ENCODE data around the gene EHF. TPM values are rescaled to one million over a fixed set of nuclear protein-coding genes. Genes with fewer than 3 reads are reported as not detected.

Gene EHF
- total and polyA plus RNA-seq, 12 donors: 0.11 to 6.8 (median 0.76) TPM

DNA sequence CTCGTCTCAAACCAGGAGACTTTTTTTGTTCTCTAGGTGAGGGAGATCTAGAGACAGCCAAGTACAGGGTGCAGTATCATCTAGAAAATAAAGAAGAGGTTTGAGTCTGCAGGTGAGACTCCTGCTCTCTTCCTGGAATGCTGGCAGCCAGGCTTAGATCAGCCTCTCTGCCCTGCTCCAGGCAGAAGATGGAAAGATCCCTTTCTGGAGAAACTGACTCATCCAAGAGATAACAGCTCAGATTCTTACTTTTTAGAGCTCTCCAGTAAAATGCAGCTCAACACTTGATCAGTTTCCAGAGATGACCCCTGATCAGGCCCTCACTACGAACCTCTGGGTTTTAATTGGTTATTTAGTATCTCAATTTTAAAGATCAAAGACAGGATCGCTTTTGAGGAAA, 44.6 kb upstream of the EHF start:
- 83 to 89% (median 86%) methylated on average over 3 of the region's 3 CpGs for WGBS, 4 donors
- intact Hi-C loops (cut with DNase I): no loop called here
- Histone ChIP-seq H3K27me3 (peaks cover 25% of the 10 kb centered on the region), H3K36me3 (replicated peaks in 1 of 2) (no peaks in the 10 kb centered on the region), H3K27ac (no peak overlapping the region), H3K9me3 (replicated peaks in 1 of 3) (no peaks in the 10 kb centered on the region), H3K4me1 (replicated peaks in 1 of 2) (no peaks in the 10 kb centered on the region), H3K4me3 (no peak overlapping the region)
- TF ChIP-seq POLR2A (IDR thresholded peaks at IDR 0.05) (no peak), CTCF (IDR thresholded peaks at IDR 0.05) (no peak)
- no peak for DNase-seq

GRCh38 chr11:34583818-34584217, 37.1 kb upstream of the EHF start:
- no peak overlapping the region for H3K4me3 ChIP-seq
- peaks cover 0 to 4% of the 10 kb centered on the region in 2 donors for H3K4me1 ChIP-seq (replicated peaks in 1 of 2)
- H3K9me3 ChIP-seq (replicated peaks in 1 of 3): no peaks in the 10 kb centered on the region
- TF ChIP-seq POLR2A (IDR thresholded peaks at IDR 0.05) (no peak), CTCF (IDR thresholded peaks at IDR 0.05) (no peak)
- no peak for DNase-seq
- intact Hi-C loops (cut with DNase I): loop anchor here in 1 of 2 donors (10.0 kb wide), 1 partner anchor 811 kb away; no protein-coding TSS in a partner anchor
- 68 to 87% (median 85%) methylated on average over 4 of the region's 4 CpGs for WGBS, 4 donors
- H3K27ac ChIP-seq: no peak overlapping the region
- no peaks in the 10 kb centered on the region for H3K36me3 ChIP-seq (replicated peaks in 1 of 2)
- H3K27me3 ChIP-seq: peaks cover 6% of the 10 kb centered on the region

GRCh38 chr11:34585304-34585734, 35.6 kb upstream of the EHF start:
- intact Hi-C loops (cut with DNase I): loop anchor here in 1 of 2 donors (10.0 kb wide), 1 partner anchor 809 kb away; no protein-coding TSS in a partner anchor
- TF ChIP-seq CTCF (IDR thresholded peaks at IDR 0.05): no peak
- no peak for TF ChIP-seq POLR2A (IDR thresholded peaks at IDR 0.05)
- Histone ChIP-seq H3K4me3 (no peak overlapping the region), H3K27me3 (no peaks in the 10 kb centered on the region), H3K36me3 (replicated peaks in 1 of 2) (no peaks in the 10 kb centered on the region), H3K9me3 (replicated peaks in 1 of 3) (no peaks in the 10 kb centered on the region), H3K4me1 (replicated peaks in 1 of 2) (peaks cover 0 to 4% of the 10 kb centered on the region in 2 donors), H3K27ac (no peak overlapping the region)
- 74 to 81% (median 78%) methylated on average over 2 of the region's 2 CpGs for WGBS, 4 donors
- DNase-seq: no peak

DNA sequence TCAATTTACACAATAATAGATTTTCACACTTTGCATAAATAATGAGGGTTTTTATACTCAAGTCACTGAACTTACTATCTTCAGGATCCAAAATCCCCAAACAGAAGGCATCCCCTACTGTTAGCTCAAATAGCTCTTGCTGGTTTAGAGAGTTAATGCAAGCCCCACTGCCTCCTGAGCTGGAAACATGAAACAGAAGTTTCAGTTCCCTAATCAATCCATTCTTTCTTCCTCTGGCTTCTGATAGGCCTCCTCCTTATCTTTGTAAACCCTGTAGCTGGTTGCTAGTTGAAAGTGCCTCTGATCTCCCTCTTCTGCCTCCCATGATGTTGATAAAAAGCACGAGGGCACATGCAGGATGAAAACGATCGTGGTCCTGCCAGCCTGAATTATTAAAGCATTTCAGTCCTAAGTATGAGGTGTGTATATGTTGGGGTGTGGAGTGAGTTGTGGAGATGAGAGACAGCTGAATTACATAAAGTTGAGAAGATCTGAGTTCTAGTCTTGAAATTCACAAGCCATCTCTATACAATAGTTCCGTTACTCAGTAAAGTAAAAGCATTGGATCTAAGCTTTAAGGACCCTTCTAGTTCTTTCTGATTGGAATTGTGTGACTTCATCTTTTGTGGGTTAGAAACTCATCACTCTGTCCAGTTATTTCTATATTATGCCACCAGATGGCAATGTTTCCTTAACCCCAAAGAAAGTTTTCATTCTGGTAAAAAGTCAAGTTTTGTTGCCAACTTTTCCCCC, 35.0 kb upstream of the EHF start:
- intact Hi-C loops (cut with DNase I): loop anchor here in 1 of 2 donors (2.0 to 10.0 kb wide), 2 partner anchors 305 to 809 kb away; no protein-coding TSS in a partner anchor
- 3 to 8% (median 6%) methylated on average over 4 of the region's 4 CpGs for WGBS, 4 donors
- H3K9me3 ChIP-seq (replicated peaks in 1 of 3): no peaks in the 10 kb centered on the region
- TF ChIP-seq CTCF (IDR thresholded peaks at IDR 0.05) (peak; percentile 67 to 88 (median 79)), POLR2A (IDR thresholded peaks at IDR 0.05) (no peak)
- H3K4me3 ChIP-seq: peak overlapping the region in 1 of 4 donors; percentile 16
- H3K27me3 ChIP-seq: no peaks in the 10 kb centered on the region
- DNase-seq: no peak
- H3K27ac ChIP-seq: no peak overlapping the region
- peaks cover 0 to 4% of the 10 kb centered on the region in 2 donors for H3K4me1 ChIP-seq (replicated peaks in 1 of 2)
- H3K36me3 ChIP-seq (replicated peaks in 1 of 2): no peaks in the 10 kb centered on the region
